ENCODE data around the gene RPL36.
"Not testable (repeated sequence)": the region's sequence is repeated elsewhere in the genome, so short reads cannot be mapped to it uniquely, and the experiment has no call there.

The RPL36 gene

GRCh38 chr19:5691822-5692722 is 2.0 kb downstream of the RPL36 start:
- DNase-seq = no peak

DNA sequence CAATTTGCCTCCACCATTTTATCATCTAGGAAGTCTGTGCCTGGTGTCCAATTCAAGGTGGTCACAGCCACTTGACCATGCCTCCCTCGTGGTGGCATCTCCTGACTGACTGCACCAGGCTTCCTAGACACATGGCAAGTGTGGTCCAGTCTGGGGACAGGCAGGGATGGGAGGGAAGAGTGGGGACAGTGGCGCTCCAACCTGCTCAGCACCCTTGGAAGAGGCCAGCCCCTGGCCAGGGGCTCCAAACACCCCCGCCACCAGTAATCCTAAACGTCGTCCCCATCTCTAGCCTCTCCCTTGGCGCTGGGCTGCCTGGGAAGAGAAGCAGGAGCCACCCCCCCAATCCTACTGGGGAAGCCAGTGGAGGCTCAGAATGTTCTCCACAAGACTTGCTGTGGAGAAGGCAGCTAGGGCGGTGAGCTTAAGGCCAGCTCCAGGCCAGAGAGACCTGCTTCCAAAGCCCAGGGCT is 2.7 kb downstream of the RPL36 start:
- DNase-seq = no peak

- no peak for DNase-seq
These were observed 3.4 kb downstream of the RPL36 start for GRCh38 chr19:5693195-5694166.

- DNase-seq = no peak
These were observed 4.3 kb downstream of the RPL36 start for GRCh38 chr19:5694167-5694955.

DNA sequence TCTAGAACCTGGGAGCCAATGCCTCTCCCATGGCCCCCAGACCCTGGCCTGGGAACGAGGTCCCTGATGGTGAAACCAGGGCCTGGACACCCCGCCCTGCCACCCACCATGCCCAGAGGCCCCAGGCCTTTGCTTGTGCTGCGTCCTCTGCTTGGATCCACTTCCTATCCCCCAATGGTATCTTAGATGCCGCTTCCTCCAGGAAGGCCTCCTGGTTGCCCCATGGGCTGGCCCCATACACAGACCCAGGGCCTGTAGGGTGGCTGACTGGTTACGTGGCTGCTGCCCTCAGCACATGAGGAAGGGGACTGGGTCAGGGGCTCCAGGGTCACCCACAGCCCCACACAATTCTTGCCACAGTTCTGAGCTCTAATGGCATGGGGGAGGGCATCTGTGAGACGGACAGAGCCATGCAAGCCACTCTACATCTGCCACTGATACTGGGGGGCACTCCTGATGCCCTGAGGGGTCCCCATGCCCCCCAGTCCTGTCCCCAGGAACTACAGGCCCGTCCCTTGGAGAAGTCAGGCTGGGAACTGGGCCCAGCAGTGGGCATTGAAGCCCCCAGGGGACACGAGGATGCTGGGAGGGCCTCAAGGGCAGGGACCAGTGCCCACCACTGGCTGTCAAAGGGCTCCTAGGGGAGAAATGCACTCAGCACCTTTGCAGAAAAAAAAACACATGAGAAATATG is 5.0 kb downstream of the RPL36 start:
- no peak for DNase-seq

GRCh38 chr19:5695649-5696195 is 5.6 kb downstream of the RPL36 start:
- DNase-seq = no peak

DNA sequence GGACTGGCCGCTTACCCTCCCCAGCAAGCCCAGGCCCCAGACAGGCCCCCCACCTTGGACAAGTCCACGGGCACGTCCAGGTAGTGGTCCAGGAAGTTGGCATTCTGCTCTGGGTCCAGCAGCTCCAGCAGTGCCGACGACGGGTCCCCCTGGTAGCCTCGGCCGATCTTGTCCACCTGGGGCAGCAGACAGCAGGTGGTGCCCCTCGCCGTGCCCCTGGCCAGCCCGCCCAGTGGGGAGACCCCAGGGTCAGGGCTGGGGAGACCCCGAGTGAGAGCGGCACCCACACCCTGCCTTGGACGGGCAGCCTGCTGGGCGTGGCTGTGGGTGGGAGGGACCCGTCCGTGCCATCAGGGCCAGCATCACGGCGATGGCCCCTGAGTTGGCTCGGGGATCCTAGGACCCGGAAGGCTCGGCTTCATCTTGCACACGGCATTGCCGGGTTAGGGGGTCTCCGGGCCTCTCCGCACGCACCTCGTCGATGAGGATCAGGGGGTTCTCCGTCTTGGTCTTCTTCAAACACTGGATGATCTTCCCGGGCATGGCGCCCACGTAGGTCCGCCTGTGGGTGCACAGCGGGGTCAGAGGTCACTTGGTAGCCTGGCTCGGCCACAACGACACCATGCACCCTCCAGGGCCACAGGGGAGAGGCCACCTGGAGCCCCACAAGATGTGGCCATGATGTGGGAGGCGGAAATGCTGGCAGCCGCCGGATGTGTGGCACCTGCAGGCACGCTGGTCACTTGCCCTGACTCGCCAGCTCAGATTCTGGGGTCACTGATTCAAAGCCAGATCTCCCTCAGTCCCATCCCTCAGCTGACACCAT is 6.3 kb downstream of the RPL36 start:
- DNase-seq = no peak

DNA sequence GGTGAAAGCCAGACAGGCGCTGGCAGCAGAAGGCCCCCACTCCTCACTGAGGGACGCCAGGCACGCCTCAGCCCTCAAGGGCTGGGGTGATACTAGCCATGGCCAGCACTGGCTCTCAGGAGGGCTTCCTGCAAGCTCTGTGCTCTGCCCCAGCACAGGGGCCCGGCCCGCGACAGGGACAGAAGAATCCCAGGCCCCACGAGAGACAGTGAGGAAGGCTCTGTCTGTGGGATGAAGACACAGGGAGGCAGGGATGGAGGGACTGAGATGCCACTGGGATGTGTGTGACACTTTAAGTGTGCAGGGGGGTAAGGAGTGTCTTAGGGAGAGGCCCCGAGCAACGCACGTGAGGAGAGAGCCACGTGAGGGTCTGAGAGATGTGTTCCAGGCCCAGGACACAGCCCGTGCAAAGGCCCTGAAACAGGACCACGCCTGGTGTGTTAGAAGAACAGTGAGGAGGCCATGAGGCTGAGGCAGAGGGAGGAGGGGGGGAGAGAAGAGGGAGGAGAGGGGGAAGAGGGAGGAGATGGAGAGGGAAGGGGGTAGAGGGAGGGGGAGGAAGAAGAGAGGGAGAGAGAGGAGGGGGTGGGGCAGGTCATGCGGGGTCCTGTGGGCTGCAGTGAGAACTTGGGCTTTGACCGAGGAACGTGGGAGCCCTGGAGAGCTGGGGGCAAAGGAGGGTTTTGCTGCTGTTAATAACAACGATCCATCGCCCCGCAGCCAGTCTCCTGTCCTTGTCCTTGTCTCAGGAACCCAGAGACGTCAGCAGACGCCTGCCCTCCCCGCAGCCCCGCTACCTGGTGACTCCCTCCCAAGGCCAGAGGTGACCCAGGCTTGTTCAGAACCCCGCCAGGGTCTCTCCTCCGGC is 7.2 kb downstream of the RPL36 start:
- DNase-seq = no peak

GRCh38 chr19:5697890-5698634 is 8.0 kb downstream of the RPL36 start:
- DNase-seq = no peak

GRCh38 chr19:5698635-5699422 is 8.7 kb downstream of the RPL36 start:
- DNase-seq = no peak

DNA sequence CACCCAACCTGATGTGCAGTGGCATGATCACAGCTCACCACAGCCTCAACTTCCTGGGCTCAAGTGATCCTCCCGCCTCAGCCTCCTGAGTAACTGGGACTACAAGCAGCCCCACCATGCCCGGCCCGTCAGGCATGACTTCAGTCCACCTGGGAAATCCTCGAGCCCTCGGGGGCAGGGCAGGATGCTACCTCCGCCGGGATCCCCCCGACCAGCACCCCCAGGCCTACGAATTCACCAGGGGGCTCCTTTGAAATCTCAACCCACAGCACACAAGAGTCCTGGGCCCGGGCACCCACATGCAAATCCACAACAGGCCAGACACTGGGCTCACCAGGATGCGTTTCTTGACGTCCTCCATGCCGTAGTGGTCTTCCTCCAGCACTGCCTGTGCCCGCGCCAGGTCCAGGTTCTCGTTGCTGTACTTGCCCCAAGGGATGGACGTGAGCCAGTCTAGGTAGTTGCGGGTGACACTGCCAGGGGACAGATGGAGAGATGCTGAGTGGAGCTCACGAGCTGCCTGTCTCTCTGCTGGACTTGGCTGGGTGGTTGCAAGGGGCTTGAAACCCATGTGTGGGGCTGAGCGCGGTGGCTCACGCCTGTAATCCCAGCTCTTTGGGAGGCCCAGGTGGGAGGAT is 10.5 kb downstream of the RPL36 start:
- no peak for DNase-seq

DNA sequence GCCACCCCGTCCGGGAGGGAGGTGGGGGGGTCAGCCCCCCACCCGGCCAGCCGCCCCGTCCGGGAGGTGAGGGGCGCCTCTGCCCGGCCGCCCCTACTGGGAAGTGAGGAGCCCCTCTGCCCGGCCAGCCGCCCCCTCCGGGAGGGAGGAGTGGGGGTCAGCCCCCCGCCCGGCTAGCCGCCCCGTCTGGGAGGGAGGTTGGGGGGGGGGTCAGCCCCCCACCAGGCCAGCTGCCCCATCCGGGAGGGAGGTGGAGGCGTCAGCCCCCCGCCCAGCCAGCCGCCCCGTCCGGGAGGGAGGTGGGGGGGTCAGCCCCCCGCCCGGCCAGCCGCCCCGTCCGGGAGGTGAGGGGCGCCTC is 11.9 kb downstream of the RPL36 start:
- not testable (repeated sequence) for DNase-seq

DNA sequence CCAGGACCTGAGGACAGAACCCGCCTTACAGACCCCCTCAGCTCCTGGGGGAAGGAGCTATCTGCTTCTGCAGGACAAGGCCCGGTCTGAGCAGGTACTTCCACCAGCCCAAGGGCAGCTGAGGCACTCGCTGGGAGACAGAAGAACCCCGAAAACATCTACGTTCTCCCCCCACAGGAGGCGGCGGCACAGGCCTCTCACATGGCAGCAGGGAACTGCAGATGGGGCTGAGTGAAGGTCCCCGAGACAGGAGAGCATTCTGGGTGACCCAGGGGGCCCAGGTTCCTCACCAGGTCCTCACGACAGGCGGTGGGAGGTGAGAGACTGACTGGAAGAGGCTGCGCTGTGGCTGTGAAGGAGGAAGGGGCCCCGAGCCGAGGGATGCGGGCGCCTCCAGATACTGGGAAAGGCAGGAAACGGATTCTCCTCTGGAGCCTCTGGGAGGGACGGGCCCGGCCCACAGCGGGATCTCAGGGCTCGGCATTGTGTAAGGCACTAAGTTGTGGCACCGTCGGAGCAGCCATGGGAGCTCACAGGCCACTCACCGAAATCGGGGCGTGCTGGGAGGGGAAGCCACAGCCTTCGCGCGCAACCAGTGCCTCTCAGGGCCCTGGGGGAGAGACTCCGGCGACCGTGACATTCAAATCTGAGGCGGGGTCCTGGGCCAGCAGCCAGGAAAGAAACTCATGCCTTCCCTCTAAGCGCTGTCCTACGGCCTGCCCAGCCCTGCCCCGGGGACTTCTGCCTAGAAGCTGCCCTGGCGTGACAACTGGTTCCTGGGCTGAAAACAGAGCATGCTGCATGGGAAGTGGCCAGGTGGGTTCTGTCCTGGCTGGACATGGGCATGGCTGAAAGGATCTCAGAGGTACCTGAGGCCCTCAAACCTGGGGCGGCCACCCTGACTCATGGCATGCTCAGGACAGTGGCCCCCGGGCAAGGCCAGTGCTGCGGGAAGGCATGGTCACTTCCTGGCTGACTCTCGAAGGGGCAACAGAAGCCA is 14.0 kb downstream of the RPL36 start:
- no peak for DNase-seq

DNA sequence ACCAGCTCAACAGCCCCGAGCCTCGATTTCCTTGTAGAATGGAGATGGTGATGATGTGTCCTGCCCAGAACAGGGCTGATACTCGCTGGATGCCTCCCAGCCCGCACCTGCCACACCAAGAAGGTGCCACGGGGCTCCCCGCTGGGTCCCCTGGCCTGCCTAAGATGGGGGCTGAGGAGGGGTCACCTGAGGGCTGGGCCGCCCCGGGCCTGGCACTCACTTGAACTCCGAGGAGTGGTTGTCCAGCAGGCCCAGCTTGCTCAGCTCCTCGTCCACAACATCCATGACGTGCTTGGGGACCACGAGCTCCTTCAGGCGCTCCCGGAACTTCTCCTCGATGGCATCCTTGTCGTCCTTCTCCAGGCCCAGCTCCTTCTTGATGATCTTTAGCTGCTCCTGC is 15.5 kb downstream of the RPL36 start:
- DNase-seq = no peak

DNA sequence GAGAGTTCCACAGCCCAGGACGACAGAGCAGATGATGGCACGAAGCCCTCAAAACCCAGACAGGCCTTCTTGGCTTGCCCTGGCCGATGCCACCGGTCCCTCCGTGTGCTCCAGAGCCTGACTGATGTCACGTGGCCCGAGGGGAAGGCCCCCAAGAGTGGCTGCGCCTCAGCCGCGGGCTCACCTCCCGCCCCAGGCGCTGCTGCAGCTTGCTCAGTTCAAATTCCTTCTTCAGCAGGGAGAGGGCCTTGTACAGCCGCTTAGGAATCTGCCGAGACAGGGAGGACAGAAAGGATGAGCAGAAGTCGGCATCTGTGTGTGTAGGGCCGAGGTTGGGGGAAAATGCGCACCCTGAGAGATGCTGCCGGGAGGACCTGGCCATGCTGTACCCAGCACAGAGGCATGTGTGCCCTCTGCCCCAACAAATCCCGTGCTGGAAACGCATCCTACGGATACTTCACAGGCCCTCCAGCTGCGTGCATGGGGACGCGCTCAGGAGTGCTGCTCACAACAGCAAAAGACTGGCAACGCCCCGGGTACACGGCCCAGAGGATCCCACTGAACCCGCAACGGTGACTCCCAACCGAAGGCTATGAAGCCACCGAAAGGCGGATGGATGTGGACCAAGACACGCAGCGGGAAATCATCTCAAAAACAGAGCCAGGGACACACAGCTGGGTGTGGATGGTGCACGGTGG is 16.9 kb downstream of the RPL36 start:
- DNase-seq = no peak
